HEK293T (cell line): Measurements from ENCODE around the gene VPS13A.

Source experiments
- CTCF ChIA-PET: fragments of 350-600 bp; formaldehyde crosslinking; extraction: SDS; loops from one replicate; lab custom pipeline; 2021; ENCODE audit warnings: antibody characterized with exemption, inconsistent platforms; lab: Yijun Ruan, JAX
- POLR2A ChIA-PET: fragments of 350-600 bp; formaldehyde crosslinking; extraction: SDS; loops from one replicate; lab custom pipeline; 2020; ENCODE audit warnings: antibody characterized with exemption, inconsistent platforms; lab: Yijun Ruan, JAX
- DNase-seq: peaks from one replicate; pipeline ENCODE4 v3.0.0; 2012; ENCODE audit warnings: mixed read lengths; ENCODE audit errors: extremely low spot score
- ARNT ChIP-seq: fragments of 450-650 bp; IDR thresholded peaks from 2 replicates; pipeline ENCODE4 v1.6.1; 2017; ENCODE audit warnings: mild to moderate bottlenecking
- BHLHE40 ChIP-seq: fragments of 450-650 bp; IDR thresholded peaks from 2 replicates; pipeline ENCODE4 v1.6.1; 2016; ENCODE audit warnings: mild to moderate bottlenecking, moderate library complexity, borderline replicate concordance
- CTBP1 ChIP-seq: fragments of 450-650 bp; IDR thresholded peaks from 2 replicates; pipeline ENCODE4 v1.6.1; 2016; ENCODE audit warnings: borderline replicate concordance
- ELF4 ChIP-seq: fragments of 450-650 bp; IDR thresholded peaks from 2 replicates; pipeline ENCODE4 v1.6.1; 2017; ENCODE audit warnings: antibody characterized with exemption
- FOXA1 ChIP-seq: fragments of 450-650 bp; IDR thresholded peaks from 2 replicates; pipeline ENCODE4 v1.6.1; 2016; ENCODE audit warnings: mild to moderate bottlenecking
- FOXK2 ChIP-seq: fragments of 450-650 bp; IDR thresholded peaks from 2 replicates; pipeline ENCODE4 v1.6.1; 2016; ENCODE audit warnings: mild to moderate bottlenecking
- FOXM1 ChIP-seq: fragments of 450-650 bp; IDR thresholded peaks from 2 replicates; pipeline ENCODE4 v1.6.1; 2017; ENCODE audit warnings: mild to moderate bottlenecking, borderline replicate concordance
- HDGF ChIP-seq: fragments of 450-650 bp; IDR thresholded peaks from 2 replicates; pipeline ENCODE4 v1.6.1; 2017; ENCODE audit warnings: antibody characterized with exemption, borderline replicate concordance
- L3MBTL2 ChIP-seq: fragments of 450-650 bp; conservative IDR thresholded peaks from 2 replicates; pipeline ENCODE4 v1.6.1; 2016; ENCODE audit warnings: mild to moderate bottlenecking
- LEF1 ChIP-seq: fragments of 450-650 bp; IDR thresholded peaks from 2 replicates; pipeline ENCODE4 v1.6.1; 2017; ENCODE audit warnings: mild to moderate bottlenecking, borderline replicate concordance
- NFRKB ChIP-seq: fragments of 450-650 bp; IDR thresholded peaks from 2 replicates; pipeline ENCODE4 v1.6.1; 2016; ENCODE audit warnings: mild to moderate bottlenecking, moderate library complexity
- PKNOX1 ChIP-seq: fragments of 450-650 bp; IDR thresholded peaks from 2 replicates; pipeline ENCODE4 v1.6.1; 2016
- SP1 ChIP-seq: fragments of 450-650 bp; IDR thresholded peaks from 2 replicates; pipeline ENCODE4 v1.6.1; 2017
- SUZ12 ChIP-seq: fragments of 450-650 bp; IDR thresholded peaks from 2 replicates; pipeline ENCODE4 v1.6.1; 2016; ENCODE audit warnings: mild to moderate bottlenecking
- TARDBP ChIP-seq: fragments of 450-650 bp; IDR thresholded peaks from 2 replicates; pipeline ENCODE4 v1.6.1; 2016
- ZNF384 ChIP-seq: fragments of 450-650 bp; IDR thresholded peaks from 2 replicates; pipeline ENCODE4 v1.6.1; 2016

VPS13A gene

GRCh38 chr9:77163884-77164283, 13.4 kb upstream of the VPS13A start:
- ChIA-PET CTCF (no interaction called here), POLR2A (no interaction called here)
- DNase-seq: no peak

DNA sequence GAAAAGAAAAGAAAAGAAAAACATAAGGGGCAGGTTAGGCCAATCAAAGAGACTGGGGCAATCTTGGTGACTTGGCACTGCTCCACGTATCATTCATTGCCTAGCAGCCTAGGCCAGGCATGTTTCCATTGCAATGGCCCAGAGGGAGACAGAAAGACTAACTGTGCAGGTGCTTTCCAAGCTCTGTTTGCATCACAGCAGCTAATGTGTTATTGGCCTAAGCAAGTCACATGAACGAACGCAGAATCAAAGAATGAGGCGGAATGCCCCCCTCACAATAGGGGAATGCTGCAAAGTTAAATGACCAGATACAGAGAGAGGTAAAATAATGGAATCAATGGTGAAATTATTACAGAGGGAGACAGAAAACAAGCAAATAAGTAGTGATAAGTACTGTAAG, 11.1 kb upstream of the VPS13A start:
- CTCF ChIA-PET: interaction anchor here (1.5 to 1.7 kb wide), 2 partner anchors 9 to 50 kb away, joined by 4 to 5 read pairs; no protein-coding TSS in a partner anchor
- POLR2A ChIA-PET: no interaction called here
- no peak for DNase-seq
- TF ChIP-seq FOXA1 (no peak), NFRKB (no peak), CTBP1 (no peak), FOXK2 (no peak), BHLHE40 (no peak), ARNT (no peak), FOXM1 (no peak), ZNF384 (no peak), HDGF (no peak), PKNOX1 (no peak), LEF1 (no peak), L3MBTL2 (no peak), ELF4 (no peak), SP1 (no peak), TARDBP (no peak), SUZ12 (no peak)

More at GRCh38 chr9:77163884-77164283, 13.4 kb upstream of the VPS13A start:
- TF ChIP-seq PKNOX1 (no peak), TARDBP (no peak), ZNF384 (no peak), SP1 (no peak), ARNT (no peak), FOXM1 (no peak), SUZ12 (no peak), FOXK2 (no peak), BHLHE40 (no peak), HDGF (no peak), NFRKB (no peak), LEF1 (no peak), CTBP1 (no peak)

DNA sequence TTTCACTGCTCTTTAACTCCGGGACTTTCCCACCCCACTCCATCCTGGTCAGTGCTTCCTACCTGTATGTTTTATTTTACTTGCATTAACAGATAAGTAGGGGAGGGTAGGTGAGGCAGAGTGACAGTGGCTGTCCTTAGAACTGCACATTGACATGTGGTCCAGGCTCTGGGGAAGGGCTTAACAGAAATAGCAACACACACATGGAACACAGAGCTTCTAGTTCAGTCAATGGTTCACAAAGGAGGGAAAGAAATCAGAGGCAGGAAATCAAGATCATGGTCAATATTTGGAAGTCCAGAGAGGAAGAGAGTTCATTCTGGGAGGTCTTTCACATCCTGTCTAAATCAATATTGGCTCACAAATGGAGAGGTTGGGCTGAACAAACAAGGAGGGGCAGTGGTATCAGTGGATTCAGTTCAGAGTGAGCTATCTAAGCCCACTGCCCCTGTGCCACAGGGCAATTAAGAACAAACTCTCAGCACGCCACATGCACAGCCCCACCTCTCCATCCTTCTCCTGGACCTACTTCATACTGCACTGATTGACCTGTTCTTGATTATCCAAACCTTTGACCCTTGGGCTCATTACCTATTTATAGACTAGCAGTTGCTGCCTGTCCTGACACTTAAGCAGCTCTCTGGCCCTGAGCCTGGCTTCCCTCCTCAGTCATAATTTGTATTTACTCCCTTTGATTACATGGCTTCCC, 6.2 kb upstream of the VPS13A start:
- CTCF ChIA-PET: no interaction called here
- TF ChIP-seq TARDBP (no peak), ARNT (no peak), HDGF (no peak), FOXM1 (no peak), FOXK2 (no peak), CTBP1 (no peak), NFRKB (no peak), BHLHE40 (no peak), FOXA1 (no peak), SP1 (no peak), ELF4 (no peak)
- POLR2A ChIA-PET: no interaction called here

GRCh38 chr9:77175151-77175550, 2.2 kb upstream of the VPS13A start:
- no peak for TF ChIP-seq FOXK2
- no peak for TF ChIP-seq BHLHE40
- TF ChIP-seq L3MBTL2: no peak
- no peak for TF ChIP-seq LEF1
- no peak for TF ChIP-seq ELF4
- no peak for TF ChIP-seq SUZ12
- TF ChIP-seq FOXA1: no peak
- TF ChIP-seq HDGF: no peak
- CTCF ChIA-PET: interaction anchor here (0.7 kb wide), 1 partner anchor 109 kb away, joined by 4 read pairs; no protein-coding TSS in a partner anchor
- POLR2A ChIA-PET: no interaction called here
- no peak for DNase-seq

More for the DNA sequence above, 6.2 kb upstream of the VPS13A start:
- no peak for DNase-seq

DNA sequence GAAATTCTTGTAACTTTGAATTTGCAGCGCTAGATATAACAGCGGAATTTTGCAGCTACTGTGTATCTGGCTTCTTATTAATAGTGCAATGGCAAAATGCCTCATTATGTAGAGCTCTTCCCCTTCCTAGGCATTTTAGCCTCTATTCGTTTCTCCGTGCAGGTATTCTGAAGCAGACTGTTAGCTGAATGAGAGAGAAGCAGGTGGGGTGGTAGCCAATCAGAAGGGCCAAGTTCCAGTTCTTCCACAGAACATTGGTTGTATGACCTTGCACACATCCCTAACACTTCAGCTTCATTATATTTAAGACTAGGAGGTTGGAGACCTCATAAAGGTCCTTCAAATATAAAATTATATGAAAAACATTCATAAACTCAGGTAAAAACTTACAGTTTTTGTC, 1.2 kb upstream of the VPS13A start:
- POLR2A ChIA-PET: no interaction called here
- CTCF ChIA-PET: interaction anchor here (0.8 kb wide), 1 partner anchor 34 kb away, joined by 4 read pairs; no protein-coding TSS in a partner anchor
- TF ChIP-seq LEF1 (no peak), SUZ12 (no peak), CTBP1 (no peak), FOXA1 (no peak)
- no peak for DNase-seq

GRCh38 chr9:77176686-77177142, 620 bp upstream of the VPS13A start:
- ChIA-PET CTCF (interaction anchor here (0.7 to 1.2 kb wide), 2 partner anchors 10 to 167 kb away, joined by 3 to 7 read pairs; no protein-coding TSS in a partner anchor), POLR2A (interaction anchor here (1.4 kb wide), 1 partner anchor 89 kb away, joined by 4 read pairs; no protein-coding TSS in a partner anchor)
- no peak for DNase-seq
- 0 out of 2 replicates have a peak, but pooled peaks have one; percentile 23 for TF ChIP-seq CTBP1
- no peak for TF ChIP-seq FOXK2
- TF ChIP-seq L3MBTL2: no peak
